Measurements from ENCODE around the gene SPO11.
"Not testable (repeated sequence)": the region's sequence is repeated elsewhere in the genome, so short reads cannot be mapped to it uniquely, and the experiment has no call there.

SPO11 gene

DNA sequence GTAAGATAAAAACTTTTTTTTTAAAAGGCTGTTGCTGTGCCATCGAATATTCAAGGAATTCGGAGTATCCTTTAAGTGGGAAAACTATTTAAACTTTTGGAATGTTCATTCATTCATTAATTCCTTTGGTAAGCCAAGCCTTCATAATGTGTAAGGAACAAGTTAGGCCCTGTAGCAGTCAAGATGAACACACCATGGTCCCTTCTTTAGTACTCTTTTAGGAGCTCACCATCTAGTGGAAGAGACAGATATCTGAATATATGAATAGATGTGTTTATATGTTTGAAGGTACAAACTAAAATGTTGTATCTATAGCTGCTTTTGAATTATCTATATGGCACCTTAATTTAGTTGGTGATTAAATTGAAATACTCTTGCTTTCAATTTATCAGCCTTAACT, 5.8 kb downstream of the SPO11 start:
- Histone ChIP-seq H3K36me3 (replicated peaks) (no peaks in the 10 kb centered on the region), H3K4me1 (no peaks in the 10 kb centered on the region), H3K27me3 (ENCODE audit: low read depth) (peaks cover 48% of the 10 kb centered on the region), H3K4me3 (no peak overlapping the region), H3K9me3 (no peaks in the 10 kb centered on the region)
- DNase-seq (ENCODE audit: low spot score in 2 of 2), result no peak
- in situ Hi-C loops (cut with MboI; ENCODE audit: low sequenced_read_pairs), result no loop called here

DNA sequence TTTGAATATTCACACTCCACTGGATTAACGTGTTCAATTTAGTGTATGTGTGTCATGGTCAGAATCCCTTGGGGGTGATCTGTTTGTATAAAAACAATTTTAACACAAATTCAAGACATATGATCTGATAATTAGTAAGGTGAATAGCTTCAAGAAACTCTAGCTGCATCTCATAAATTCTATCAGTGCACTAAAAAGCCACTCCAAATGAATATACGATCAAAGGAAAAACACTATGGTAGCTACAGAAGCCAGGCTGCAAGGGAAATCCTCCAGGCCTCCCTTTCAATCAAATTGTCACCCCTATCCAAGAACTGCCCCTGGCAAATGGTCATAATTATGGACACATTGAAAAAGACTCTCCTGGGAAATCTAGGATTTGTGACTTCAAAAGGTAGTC, 12.1 kb downstream of the SPO11 start:
- in situ Hi-C loops (cut with MboI; ENCODE audit: low sequenced_read_pairs), result loop anchor here (5.0 kb wide), 1 partner anchor 259 kb away; no protein-coding TSS in a partner anchor

GRCh38 chr20:57342829-57343228, 13.2 kb downstream of the SPO11 start:
- DNase-seq (ENCODE audit: low spot score in 2 of 2), result no peak
- Histone ChIP-seq H3K4me3 (no peak overlapping the region), H3K4me1 (no peaks in the 10 kb centered on the region), H3K36me3 (replicated peaks) (no peaks in the 10 kb centered on the region), H3K27me3 (ENCODE audit: low read depth) (peaks cover 9% of the 10 kb centered on the region; the same call in 1 of the 2 replicates), H3K9me3 (no peaks in the 10 kb centered on the region)
- in situ Hi-C loops (cut with MboI; ENCODE audit: low sequenced_read_pairs), result loop anchor here (5.0 kb wide), 1 partner anchor 261 kb away; no protein-coding TSS in a partner anchor

More for the DNA sequence above, 12.1 kb downstream of the SPO11 start:
- no peak for DNase-seq (ENCODE audit: low spot score in 2 of 2)
- no peaks in the 10 kb centered on the region for H3K9me3 ChIP-seq
- H3K27me3 ChIP-seq (ENCODE audit: low read depth), result peaks cover 12% of the 10 kb centered on the region
- H3K4me3 ChIP-seq, result no peak overlapping the region
- H3K36me3 ChIP-seq (replicated peaks), result no peaks in the 10 kb centered on the region
- H3K4me1 ChIP-seq, result no peaks in the 10 kb centered on the region

GRCh38 chr20:57346477-57346876, 16.9 kb downstream of the SPO11 start:
- peak; percentile 72 to 87 for DNase-seq (ENCODE audit: low spot score in 2 of 2)
- H3K36me3 ChIP-seq (replicated peaks), result peaks cover 2% of the 10 kb centered on the region; the same call in 1 of the 2 replicates
- no peaks in the 10 kb centered on the region for H3K4me1 ChIP-seq
- H3K9me3 ChIP-seq, result no peaks in the 10 kb centered on the region
- in situ Hi-C loops (cut with MboI; ENCODE audit: low sequenced_read_pairs), result no loop called here
- H3K4me3 ChIP-seq, result no peak overlapping the region
- H3K27me3 ChIP-seq (ENCODE audit: low read depth), result peaks cover 9% of the 10 kb centered on the region; the same call in 1 of the 2 replicates

DNA sequence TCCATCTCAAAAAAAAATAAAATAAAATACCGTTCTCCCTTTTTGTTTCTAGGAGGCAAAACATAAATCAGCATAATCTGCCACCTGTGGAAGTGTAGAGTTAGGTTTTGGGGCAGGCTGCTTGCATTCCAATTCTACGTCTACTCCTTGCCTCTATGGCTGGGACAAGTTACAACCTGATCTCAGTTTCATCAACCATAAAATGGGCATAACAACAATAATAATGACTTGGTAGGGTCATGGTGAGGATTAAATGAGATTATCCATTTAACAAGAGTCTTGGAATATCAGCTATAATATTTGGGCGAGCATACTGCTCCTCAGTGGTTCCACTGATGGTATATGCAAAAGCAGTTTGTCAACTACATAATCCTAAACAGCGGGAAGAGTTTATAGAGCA, 17.8 kb downstream of the SPO11 start:
- in situ Hi-C loops (cut with MboI; ENCODE audit: low sequenced_read_pairs), result no loop called here
- H3K9me3 ChIP-seq, result no peaks in the 10 kb centered on the region
- peaks cover 7% of the 10 kb centered on the region; the same call in 1 of the 2 replicates for H3K27me3 ChIP-seq (ENCODE audit: low read depth)
- no peak overlapping the region for H3K4me3 ChIP-seq
- H3K4me1 ChIP-seq, result no peaks in the 10 kb centered on the region
- no peak for DNase-seq (ENCODE audit: low spot score in 2 of 2)
- peaks cover 8% of the 10 kb centered on the region for H3K36me3 ChIP-seq (replicated peaks)

DNA sequence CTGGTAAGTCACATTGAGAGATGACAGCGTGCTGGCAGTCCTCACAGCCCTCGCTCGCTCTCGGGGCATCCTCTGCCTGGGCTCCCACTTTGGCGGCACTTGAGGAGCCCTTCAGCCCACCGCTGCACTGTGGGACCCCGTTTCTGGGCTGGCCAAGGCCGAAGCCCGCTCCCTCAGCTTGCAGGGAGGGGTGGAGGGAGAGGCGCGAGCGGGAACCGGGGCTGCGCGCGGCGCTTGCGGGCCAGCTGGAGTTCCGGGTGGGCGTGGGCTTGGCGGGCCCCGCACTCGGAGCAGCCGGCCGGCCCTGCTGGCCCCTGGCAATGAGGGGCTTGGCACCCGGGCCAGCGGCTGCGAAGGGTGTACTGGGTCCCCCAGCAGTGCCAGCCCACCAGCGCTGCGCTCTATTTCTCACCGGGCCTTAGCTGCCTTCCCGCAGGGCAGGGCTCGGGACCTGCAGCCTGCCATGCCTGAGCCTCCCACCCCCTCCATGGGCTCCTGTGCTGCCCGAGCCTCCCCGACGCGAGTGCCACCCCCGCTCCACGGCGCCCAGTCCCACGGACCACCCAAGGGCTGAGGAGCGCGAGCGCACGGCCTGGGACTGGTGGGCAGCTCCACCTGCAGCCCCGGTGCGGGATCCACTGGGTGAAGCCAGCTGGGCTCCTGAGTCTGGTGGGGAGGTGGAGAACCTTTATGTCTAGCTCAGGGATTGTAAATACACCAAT, 18.8 kb downstream of the SPO11 start:
- H3K4me1 ChIP-seq; in situ Hi-C loops (cut with MboI; ENCODE audit: low sequenced_read_pairs); H3K36me3 ChIP-seq (replicated peaks); H3K4me3 ChIP-seq; H3K9me3 ChIP-seq; DNase-seq (ENCODE audit: low spot score in 2 of 2); H3K27me3 ChIP-seq (ENCODE audit: low read depth): not testable (repeated sequence)

- H3K27me3 ChIP-seq (ENCODE audit: low read depth); H3K36me3 ChIP-seq (replicated peaks); H3K4me1 ChIP-seq; H3K9me3 ChIP-seq; in situ Hi-C loops (cut with MboI; ENCODE audit: low sequenced_read_pairs); H3K4me3 ChIP-seq: not testable (repeated sequence)
- peak in 1 of 2 experiments; percentile 14 for DNase-seq (ENCODE audit: low spot score in 2 of 2)
Measured at GRCh38 chr20:57348922-57349574, 19.4 kb downstream of the SPO11 start.

- Histone ChIP-seq H3K4me1 (no peaks in the 10 kb centered on the region), H3K4me3 (no peak overlapping the region), H3K36me3 (replicated peaks) (peaks cover 8% of the 10 kb centered on the region), H3K27me3 (ENCODE audit: low read depth) (no peaks in the 10 kb centered on the region), H3K9me3 (no peaks in the 10 kb centered on the region)
- DNase-seq (ENCODE audit: low spot score in 2 of 2), result no peak
- in situ Hi-C loops (cut with MboI; ENCODE audit: low sequenced_read_pairs), result no loop called here
Measured at GRCh38 chr20:57350081-57350710, 20.6 kb downstream of the SPO11 start.

- in situ Hi-C loops (cut with MboI; ENCODE audit: low sequenced_read_pairs); H3K4me1 ChIP-seq; H3K36me3 ChIP-seq (replicated peaks); H3K9me3 ChIP-seq; DNase-seq (ENCODE audit: low spot score in 2 of 2); H3K27me3 ChIP-seq (ENCODE audit: low read depth): not testable (repeated sequence)
- peak overlapping the region; percentile 95 for H3K4me3 ChIP-seq
Measured at GRCh38 chr20:57350726-57351041, 21.1 kb downstream of the SPO11 start.

- DNase-seq (ENCODE audit: low spot score in 2 of 2), result peak; percentile 84 to 92
- in situ Hi-C loops (cut with MboI; ENCODE audit: low sequenced_read_pairs), result no loop called here
- Histone ChIP-seq H3K36me3 (replicated peaks) (peaks cover 8% of the 10 kb centered on the region), H3K4me1 (no peaks in the 10 kb centered on the region), H3K9me3 (no peaks in the 10 kb centered on the region), H3K4me3 (peak within 1 kb of the TSS; percentile 95), H3K27me3 (ENCODE audit: low read depth) (no peaks in the 10 kb centered on the region)
Measured at GRCh38 chr20:57351042-57351783, 21.6 kb downstream of the SPO11 start, which contains the start of gene RAE1. RAE1 (plus strand) TSS chr20:57351255; CDS start chr20:57354039, 2,784 bp downstream.

GRCh38 chr20:57352305-57352704, 22.7 kb downstream of the SPO11 start:
- Histone ChIP-seq H3K36me3 (replicated peaks) (peaks cover 8% of the 10 kb centered on the region), H3K4me3 (peak overlapping the region; percentile 95), H3K27me3 (ENCODE audit: low read depth) (no peaks in the 10 kb centered on the region), H3K9me3 (no peaks in the 10 kb centered on the region), H3K4me1 (no peaks in the 10 kb centered on the region)
- no peak for DNase-seq (ENCODE audit: low spot score in 2 of 2)
- in situ Hi-C loops (cut with MboI; ENCODE audit: low sequenced_read_pairs), result no loop called here

DNA sequence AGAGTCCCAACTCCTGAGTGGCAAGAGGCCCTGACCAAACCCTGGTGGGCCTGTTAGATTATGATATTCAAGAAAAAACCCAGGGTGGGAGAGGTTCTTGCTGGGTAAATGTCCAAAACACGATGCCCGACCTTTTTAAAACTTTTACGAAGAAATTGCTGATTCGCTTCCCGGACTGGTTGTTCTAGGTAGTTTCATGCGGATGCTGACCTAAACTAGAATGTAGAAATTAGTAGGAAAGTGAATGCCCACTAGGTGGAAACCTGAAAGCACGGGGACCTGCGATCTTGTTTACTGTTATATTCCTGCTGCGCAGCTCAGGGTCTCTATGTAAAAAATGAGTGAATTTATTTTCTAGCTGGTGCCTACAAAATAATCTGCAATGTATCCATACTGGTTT, 23.7 kb downstream of the SPO11 start:
- in situ Hi-C loops (cut with MboI; ENCODE audit: low sequenced_read_pairs), result no loop called here
- Histone ChIP-seq H3K36me3 (replicated peaks) (peaks cover 8% of the 10 kb centered on the region), H3K4me1 (no peaks in the 10 kb centered on the region), H3K9me3 (no peaks in the 10 kb centered on the region), H3K27me3 (ENCODE audit: low read depth) (no peaks in the 10 kb centered on the region), H3K4me3 (no peak overlapping the region)
- DNase-seq (ENCODE audit: low spot score in 2 of 2), result no peak

GRCh38 chr20:57361517-57361916, 31.9 kb downstream of the SPO11 start:
- no peaks in the 10 kb centered on the region for H3K9me3 ChIP-seq
- no peaks in the 10 kb centered on the region for H3K27me3 ChIP-seq (ENCODE audit: low read depth)
- DNase-seq (ENCODE audit: low spot score in 2 of 2), result no peak
- H3K36me3 ChIP-seq (replicated peaks), result peaks cover 31% of the 10 kb centered on the region
- H3K4me1 ChIP-seq, result no peaks in the 10 kb centered on the region
- no peak overlapping the region for H3K4me3 ChIP-seq
- in situ Hi-C loops (cut with MboI; ENCODE audit: low sequenced_read_pairs), result no loop called here

All from HAP-1 (cell line).